HCT116 (cell line): ENCODE results near the gene SPA17. TPM values are rescaled to one million over a fixed set of nuclear protein-coding genes. Genes with fewer than 3 reads are reported as not detected.

ENCODE experiments used
- ATAC-seq: fragments of 200-7000 bp; cut with Tn5 transposase; 2 replicates; pipeline ENCODE4 v1.9.1; 2020; ENCODE audit warnings: mild to moderate bottlenecking, moderate library complexity
- BruUV-seq: library from RNA; stranded (reverse); fragments of 400-500 nt; replicated peaks from 2 replicates; lab custom pipeline; 2021; lab: Mats Ljungman, UMichigan
- CTCF ChIA-PET: fragments of 300-600 bp; sonication (Branson Sonifier 250); formaldehyde crosslinking; loops from one replicate; lab custom pipeline; 2021; ENCODE audit warnings: antibody characterized with exemption; lab: Charles Lee
- POLR2A ChIA-PET: fragments of 300-600, 350-600 bp; sonication (Branson Sonifier 250); formaldehyde crosslinking; loops from one replicate; lab custom pipeline; 2021; ENCODE audit warnings: antibody characterized with exemption; lab: Charles Lee
- RAD21 ChIA-PET, 2 experiments: fragments of 300-600 bp; sonication (Branson Sonifier 250); formaldehyde crosslinking; loops; one replicate each; lab custom pipeline; 2023; ENCODE audit warnings: low total read pairs in 2 of 2; ENCODE audit not compliant: uncharacterized antibody in 2 of 2, unreplicated experiment in 2 of 2, low non-redundant PET in 1 of 2; lab: Charles Lee
- DNase-seq: peaks from one replicate; pipeline ENCODE4 v3.0.0-alpha.2; 2010; ENCODE audit warnings: low read depth, low spot score
- H2AFZ ChIP-seq: fragments of 200-600 bp; shearing (Covaris generic), sonication (generic); 2 replicates; pipeline ENCODE4 v1.6.1; 2017; ENCODE audit warnings: low read depth, mixed run types, mixed read lengths, antibody characterized with exemption, low read length; ENCODE audit not compliant: poor library complexity, severe bottlenecking
- H3K27ac ChIP-seq: 2 replicates; pipeline ENCODE4 v1.5.1; 2012; ENCODE audit warnings: low read depth, low read length
- H3K27me3 ChIP-seq: fragments of 200-600 bp; sonication (generic); 2 replicates; pipeline ENCODE4 v1.6.1; 2016; ENCODE audit warnings: mixed run types, low read length, mixed read lengths; ENCODE audit not compliant: insufficient read depth
- H3K36me3 ChIP-seq, 2 experiments: fragments of 200-500 bp in 1 of 2; fragments of 200-600 bp in 1 of 2; sonication (Bioruptor generic) in 1 of 2; sonication (generic) in 1 of 2; 2 replicates each; pipeline versions ENCODE4 v1.5.1 to v1.6.1; 2014 to 2016; ENCODE audit warnings: low read length in 2 of 2, inconsistent platforms in 1 of 2, mixed read lengths in 1 of 2, mixed run types in 1 of 2; ENCODE audit not compliant: insufficient read depth in 2 of 2, control insufficient read depth in 1 of 2
- H3K4me1 ChIP-seq, 2 experiments: fragments of 200-600 bp in 1 of 2; sonication (generic) in 1 of 2; 2 replicates each; pipeline versions ENCODE4 v1.5.1 to v1.6.1; 2012 to 2017; ENCODE audit warnings: low read length in 2 of 2, inconsistent platforms in 1 of 2, mild to moderate bottlenecking in 1 of 2, mixed read lengths in 1 of 2, mixed run types in 1 of 2, moderate library complexity in 1 of 2; ENCODE audit not compliant: insufficient read depth in 2 of 2, control insufficient read depth in 1 of 2
- H3K4me2 ChIP-seq: fragments of 200-600 bp; sonication (generic); 2 replicates; pipeline ENCODE4 v1.6.1; 2017; ENCODE audit warnings: mixed run types, low read length, mixed read lengths
- H3K4me3 ChIP-seq, 2 experiments: fragments of 200-600 bp in 1 of 2; sonication (generic) in 1 of 2; replicated peaks in 1 of 2; 2 replicates each; pipeline ENCODE4 v1.5.1; 2011 to 2016; ENCODE audit warnings: low read length in 2 of 2, control low read depth in 1 of 2, low read depth in 1 of 2, mild to moderate bottlenecking in 1 of 2, mixed read lengths in 1 of 2, mixed run types in 1 of 2
- H3K79me2 ChIP-seq: fragments of 200-600 bp; sonication (generic); 2 replicates; pipeline ENCODE4 v1.6.1; 2017; ENCODE audit warnings: mild to moderate bottlenecking, mixed run types, low read length, moderate library complexity, mixed read lengths; ENCODE audit not compliant: insufficient read depth
- H3K9ac ChIP-seq: fragments of 200-600 bp; sonication (generic); 2 replicates; pipeline ENCODE4 v1.6.1; 2016; ENCODE audit warnings: low read length, mixed read lengths
- H3K9me2 ChIP-seq: fragments of 200-600 bp; sonication (generic), shearing (Covaris generic); 2 replicates; pipeline ENCODE4 v1.6.1; 2017; ENCODE audit warnings: mixed run types, mild to moderate bottlenecking, moderate library complexity; ENCODE audit not compliant: insufficient read depth
- H3K9me3 ChIP-seq, 2 experiments: fragments of 200-500 bp in 1 of 2; fragments of 200-600 bp in 1 of 2; sonication (Bioruptor generic) in 1 of 2; sonication (generic) in 1 of 2; 2 replicates each; pipeline ENCODE4 v1.6.1; 2014 to 2017; ENCODE audit warnings: low read length in 2 of 2, mixed read lengths in 2 of 2, inconsistent platforms in 1 of 2, low read depth in 1 of 2, mild to moderate bottlenecking in 1 of 2, mixed run types in 1 of 2, moderate library complexity in 1 of 2; ENCODE audit not compliant: control insufficient read depth in 1 of 2, insufficient read depth in 1 of 2
- H4K20me1 ChIP-seq: fragments of 200-600 bp; sonication (generic), shearing (Covaris generic); 2 replicates; pipeline ENCODE4 v1.6.1; 2017; ENCODE audit warnings: mixed run types, mild to moderate bottlenecking, moderate library complexity; ENCODE audit not compliant: insufficient read depth
- CTCF ChIP-seq, 3 experiments: fragments of 200-600 bp in 1 of 3; sonication (generic) in 1 of 3; IDR thresholded peaks in 2 of 3; conservative IDR thresholded peaks in 1 of 3; 2 replicates each; pipeline ENCODE4 v1.5.1; 2012 to 2017; ENCODE audit warnings: low read depth in 2 of 3, low read length in 2 of 3, antibody characterized with exemption in 1 of 3, borderline replicate concordance in 1 of 3, control low read depth in 1 of 3, mild to moderate bottlenecking in 1 of 3, mixed read lengths in 1 of 3, mixed run types in 1 of 3, moderate library complexity in 1 of 3; ENCODE audit not compliant: insufficient read depth in 1 of 3
- POLR2A ChIP-seq: IDR thresholded peaks from 2 replicates; pipeline ENCODE4 v1.7.0; 2011; ENCODE audit warnings: borderline replicate concordance; ENCODE audit not compliant: insufficient read depth, insufficient read length; ENCODE audit errors: extremely low read depth
- SRF ChIP-seq: IDR thresholded peaks from 2 replicates; pipeline ENCODE4 v1.6.1; 2012; ENCODE audit warnings: low read depth
- ZFX ChIP-seq: fragments of 450-650 bp; IDR thresholded peaks from 2 replicates; pipeline ENCODE4 v1.6.1; 2017
- ZNF274 ChIP-seq: fragments of 200-500 bp; sonication (Bioruptor generic); IDR thresholded peaks from 2 replicates; pipeline ENCODE4 v1.6.1; 2014; ENCODE audit warnings: mild to moderate bottlenecking, low read depth, low read length, inconsistent platforms
- intact Hi-C: fragments of 100-400 bp; cut with micrococcal nuclease; formaldehyde crosslinking; loops from 2 replicates; pipeline ENCODE4 v1.10.0; 2022
- total RNA-seq: library from RNA; stranded (reverse); gene quantifications from one replicate; pipeline ENCODE4 v1.2.1, GENCODE V29; 2021; ENCODE audit not compliant: unreplicated experiment
- TF ChIP-seq, protein P1 (sequence below): IDR thresholded peaks from 2 replicates; pipeline ENCODE4 v1.6.1; 2011; ENCODE audit warnings: mild to moderate bottlenecking, low read length, moderate library complexity; ENCODE audit not compliant: insufficient replicate concordance; ENCODE audit errors: extremely low read depth

SPA17 gene
- total RNA-seq, 1 experiment from 2014 or later: 12.9 TPM

DNA sequence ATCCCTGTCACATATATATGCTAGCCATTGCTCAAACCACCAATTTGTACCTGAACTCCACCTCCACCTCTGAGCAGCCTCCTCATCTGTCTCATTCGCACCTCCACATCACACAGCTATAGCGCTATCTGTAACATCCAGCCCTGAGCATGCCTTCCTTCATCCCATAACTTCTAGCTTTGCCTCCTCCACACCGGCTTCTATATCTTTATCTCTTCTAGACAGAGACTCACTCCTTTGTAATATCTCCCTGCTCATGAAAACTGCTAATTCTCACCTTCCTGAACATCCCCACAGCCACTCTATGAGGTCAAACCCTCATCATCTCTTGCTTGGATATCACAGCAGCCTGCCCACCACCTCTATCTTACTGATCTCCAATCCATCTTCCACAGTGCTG, 6.1 kb upstream of the SPA17 start:
- no peaks in the 10 kb centered on the region for H3K9me2 ChIP-seq
- H3K4me1 ChIP-seq: peaks cover 0 to 4% of the 10 kb centered on the region in 2 experiments; a peak in 2 of 4 replicates
- ChIA-PET RAD21 (no interaction called here), POLR2A (no interaction called here), CTCF (no interaction called here)
- no peak overlapping the region for H3K4me2 ChIP-seq
- H4K20me1 ChIP-seq: no peaks in the 10 kb centered on the region
- no peak overlapping the region for H3K27ac ChIP-seq
- no peaks in the 10 kb centered on the region for H3K36me3 ChIP-seq
- no peak overlapping the region for H3K4me3 ChIP-seq
- TF ChIP-seq CTCF (IDR thresholded peaks at IDR 0.05 in 2 of 3, conservative IDR thresholded peaks at IDR 0.05 in 1 of 3; ENCODE audit: borderline replicate concordance in 1 of 3, insufficient read depth in 1 of 3, low read depth in 2 of 3, low read length in 2 of 3): no peak
- TF ChIP-seq SRF: no peak
- no peak for TF ChIP-seq ZNF274
- TF ChIP-seq, protein P1, sequence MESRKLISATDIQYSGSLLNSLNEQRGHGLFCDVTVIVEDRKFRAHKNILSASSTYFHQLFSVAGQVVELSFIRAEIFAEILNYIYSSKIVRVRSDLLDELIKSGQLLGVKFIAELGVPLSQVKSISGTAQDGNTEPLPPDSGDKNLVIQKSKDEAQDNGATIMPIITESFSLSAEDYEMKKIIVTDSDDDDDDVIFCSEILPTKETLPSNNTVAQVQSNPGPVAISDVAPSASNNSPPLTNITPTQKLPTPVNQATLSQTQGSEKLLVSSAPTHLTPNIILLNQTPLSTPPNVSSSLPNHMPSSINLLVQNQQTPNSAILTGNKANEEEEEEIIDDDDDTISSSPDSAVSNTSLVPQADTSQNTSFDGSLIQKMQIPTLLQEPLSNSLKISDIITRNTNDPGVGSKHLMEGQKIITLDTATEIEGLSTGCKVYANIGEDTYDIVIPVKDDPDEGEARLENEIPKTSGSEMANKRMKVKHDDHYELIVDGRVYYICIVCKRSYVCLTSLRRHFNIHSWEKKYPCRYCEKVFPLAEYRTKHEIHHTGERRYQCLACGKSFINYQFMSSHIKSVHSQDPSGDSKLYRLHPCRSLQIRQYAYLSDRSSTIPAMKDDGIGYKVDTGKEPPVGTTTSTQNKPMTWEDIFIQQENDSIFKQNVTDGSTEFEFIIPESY: no peak
- TF ChIP-seq POLR2A: no peak
- TF ChIP-seq ZFX: no peak
- ATAC-seq: no peak
- intact Hi-C loops: no loop called here
- H3K9me3 ChIP-seq: no peaks in the 10 kb centered on the region
- no peak for DNase-seq
- no peaks in the 10 kb centered on the region for H3K79me2 ChIP-seq
- H3K27me3 ChIP-seq: no peaks in the 10 kb centered on the region
- H3K9ac ChIP-seq: no peak overlapping the region
- no TSS peak for BruUV-seq
- H2AFZ ChIP-seq: no peak overlapping the region
